HEK293 (cell line): ENCODE measurements around the gene SNAP91.

ENCODE experiments used
- ZFHX2 ChIP-seq: fragments of 450-650 bp; formaldehyde crosslinking; conservative IDR thresholded peaks from 2 replicates; pipeline ENCODE4 v1.5.1; 2016; ENCODE audit warnings: missing biosample characterization, missing genetic modification characterization
- ZNF155 ChIP-seq: fragments of 450-650 bp; formaldehyde crosslinking; IDR thresholded peaks from 2 replicates; pipeline ENCODE4 v1.5.1; 2016; ENCODE audit warnings: missing biosample characterization, missing genetic modification characterization
- ZNF202 ChIP-seq: fragments of 450-650 bp; formaldehyde crosslinking; IDR thresholded peaks from 2 replicates; pipeline ENCODE4 v1.5.1; 2016; ENCODE audit warnings: missing biosample characterization, missing genetic modification characterization, borderline replicate concordance
- ZNF324 ChIP-seq: fragments of 450-650 bp; formaldehyde crosslinking; IDR thresholded peaks from 2 replicates; pipeline ENCODE4 v1.5.1; 2016; ENCODE audit warnings: missing biosample characterization, missing genetic modification characterization
- ZNF394 ChIP-seq: fragments of 450-650 bp; formaldehyde crosslinking; IDR thresholded peaks from 2 replicates; pipeline ENCODE4 v1.5.1; 2016; ENCODE audit warnings: missing biosample characterization, missing genetic modification characterization, mild to moderate bottlenecking, moderate library complexity, borderline replicate concordance
- ZNF530 ChIP-seq: fragments of 450-650 bp; formaldehyde crosslinking; IDR thresholded peaks from 2 replicates; pipeline ENCODE4 v1.5.1; 2016; ENCODE audit warnings: low read depth, missing biosample characterization, missing genetic modification characterization
- ZNF544 ChIP-seq: fragments of 450-650 bp; formaldehyde crosslinking; IDR thresholded peaks from 2 replicates; pipeline ENCODE4 v1.5.0; 2017; ENCODE audit warnings: missing biosample characterization, missing genetic modification characterization
- ZNF555 ChIP-seq: fragments of 450-650 bp; formaldehyde crosslinking; conservative IDR thresholded peaks from 2 replicates; pipeline ENCODE4 v1.5.1; 2017; ENCODE audit warnings: missing biosample characterization, mild to moderate bottlenecking, missing genetic modification characterization, inconsistent platforms
- ZNF558 ChIP-seq: fragments of 450-650 bp; formaldehyde crosslinking; IDR thresholded peaks from 2 replicates; pipeline ENCODE4 v1.5.1; 2016; ENCODE audit warnings: missing biosample characterization, missing genetic modification characterization
- ZNF626 ChIP-seq: fragments of 450-650 bp; sonication (Bioruptor Pico); formaldehyde crosslinking; IDR thresholded peaks from 2 replicates; pipeline ENCODE4 v1.5.1; 2018; ENCODE audit warnings: missing biosample characterization, missing genetic modification characterization, inconsistent platforms
- ZNF670 ChIP-seq: fragments of 450-650 bp; formaldehyde crosslinking; IDR thresholded peaks from 2 replicates; pipeline ENCODE4 v1.5.1; 2016; ENCODE audit warnings: missing biosample characterization, missing genetic modification characterization, low read depth
- ZNF76 ChIP-seq: fragments of 450-650 bp; formaldehyde crosslinking; IDR thresholded peaks from 2 replicates; pipeline ENCODE4; 2016; ENCODE audit warnings: low read depth, missing biosample characterization, missing genetic modification characterization, borderline replicate concordance
- ZNF776 ChIP-seq: fragments of 450-650 bp; formaldehyde crosslinking; IDR thresholded peaks from 2 replicates; pipeline ENCODE4 v1.5.0; 2017; ENCODE audit warnings: missing biosample characterization, missing genetic modification characterization, borderline replicate concordance
- TF ChIP-seq, protein P1 (sequence below): fragments of 450-650 bp; formaldehyde crosslinking; IDR thresholded peaks from 2 replicates; pipeline ENCODE4 v1.5.1; 2016; ENCODE audit warnings: missing biosample characterization, missing genetic modification characterization
- TF ChIP-seq, protein P2 (sequence below): fragments of 450-650 bp; formaldehyde crosslinking; IDR thresholded peaks from 2 replicates; pipeline ENCODE4 v1.5.1; 2016; ENCODE audit warnings: missing biosample characterization, missing genetic modification characterization
- TF ChIP-seq, protein P3 (sequence below): fragments of 450-650 bp; IDR thresholded peaks from 2 replicates; pipeline ENCODE4 v1.5.1; 2018; ENCODE audit warnings: missing biosample characterization, missing genetic modification characterization
- TF ChIP-seq, protein P4 (sequence below): fragments of 450-650 bp; formaldehyde crosslinking; IDR thresholded peaks from 2 replicates; pipeline ENCODE4 v1.5.1; 2016; ENCODE audit warnings: missing biosample characterization, missing genetic modification characterization
- TF ChIP-seq, protein P5 (sequence below): fragments of 450-650 bp; formaldehyde crosslinking; IDR thresholded peaks from 2 replicates; pipeline ENCODE4 v1.5.1; 2016; ENCODE audit warnings: missing biosample characterization, missing genetic modification characterization
- TF ChIP-seq, protein P6 (sequence below): fragments of 450-650 bp; formaldehyde crosslinking; IDR thresholded peaks from 2 replicates; pipeline ENCODE4 v1.5.1; 2016; ENCODE audit warnings: missing biosample characterization, missing genetic modification characterization, borderline replicate concordance
- TF ChIP-seq, protein P7 (sequence below): fragments of 450-650 bp; formaldehyde crosslinking; IDR thresholded peaks from 2 replicates; pipeline ENCODE4 v1.5.1; 2016; ENCODE audit warnings: missing biosample characterization, missing genetic modification characterization
- TF ChIP-seq, protein P8 (sequence below): sonication (generic); formaldehyde crosslinking; IDR thresholded peaks from 2 replicates; pipeline ENCODE4 v1.8.1; 2022; ENCODE audit warnings: mild to moderate bottlenecking, moderate library complexity, missing genetic modification reagents

The SNAP91 gene

DNA sequence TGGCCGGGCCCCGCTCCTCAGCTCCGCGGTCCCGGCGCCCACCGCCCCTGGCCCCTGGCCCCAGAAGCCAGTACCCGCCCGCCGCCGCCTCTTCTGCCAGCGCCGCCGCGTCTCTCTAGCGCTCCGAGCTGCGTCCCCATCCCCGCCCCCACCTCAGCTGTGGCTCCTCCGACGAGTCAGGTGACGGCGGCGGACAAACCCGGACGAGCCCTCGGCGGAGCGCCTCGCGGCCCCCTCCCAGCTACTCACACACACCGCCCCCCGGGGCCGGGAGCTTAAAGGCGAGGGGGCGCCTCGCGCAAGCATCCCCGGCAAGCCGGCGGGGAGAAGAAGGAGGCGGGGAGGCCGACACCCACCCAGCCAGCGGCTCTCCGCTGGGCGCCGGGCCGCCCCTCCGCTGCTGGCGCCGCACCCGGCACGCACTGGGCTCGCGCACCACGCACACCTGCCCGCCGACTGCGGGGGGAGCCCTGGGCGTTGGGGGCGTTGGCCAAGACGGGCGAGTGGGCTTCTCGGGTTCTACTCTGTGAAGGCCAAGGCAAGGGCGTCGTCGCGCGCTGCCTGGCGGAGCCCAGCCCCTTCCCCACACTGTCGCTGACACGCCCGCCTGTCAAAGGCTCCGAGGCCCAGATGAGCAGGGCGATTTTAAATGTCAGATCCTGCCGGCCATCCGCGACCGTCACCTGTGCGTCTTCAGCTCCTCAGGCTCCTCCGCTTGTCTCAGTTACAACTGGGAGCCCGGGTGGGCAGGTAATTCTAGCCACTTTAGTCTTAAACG is at the start of gene SNAP91 (continued):
- TF ChIP-seq, protein P1, sequence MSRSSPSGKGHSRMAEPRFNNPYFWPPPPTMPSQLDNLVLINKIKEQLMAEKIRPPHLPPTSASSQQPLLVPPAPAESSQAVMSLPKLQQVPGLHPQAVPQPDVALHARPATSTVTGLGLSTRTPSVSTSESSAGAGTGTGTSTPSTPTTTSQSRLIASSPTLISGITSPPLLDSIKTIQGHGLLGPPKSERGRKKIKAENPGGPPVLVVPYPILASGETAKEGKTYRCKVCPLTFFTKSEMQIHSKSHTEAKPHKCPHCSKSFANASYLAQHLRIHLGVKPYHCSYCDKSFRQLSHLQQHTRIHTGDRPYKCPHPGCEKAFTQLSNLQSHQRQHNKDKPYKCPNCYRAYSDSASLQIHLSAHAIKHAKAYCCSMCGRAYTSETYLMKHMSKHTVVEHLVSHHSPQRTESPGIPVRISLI (tag by site-specific recombination), result no peak
- TF ChIP-seq ZNF670 (no peak), ZNF558 (tag by site-specific recombination) (no peak), ZNF530 (tag by site-specific recombination) (no peak), ZNF555 (tag by site-specific recombination) (no peak), ZNF776 (tag by site-specific recombination) (no peak), ZFHX2 (peak; percentile 93), ZNF155 (tag by site-specific recombination) (no peak), ZNF324 (tag by site-specific recombination) (no peak), ZNF76 (tag by site-specific recombination) (no peak), ZNF544 (no peak), ZNF626 (no peak; the same call in 1 of the 2 replicates), ZNF202 (tag by site-specific recombination) (0 out of 2 replicates have a peak, but pooled peaks have one; percentile 27), ZNF394 (tag by site-specific recombination) (no peak; the same call in 1 of the 2 replicates)
- TF ChIP-seq, protein P2, sequence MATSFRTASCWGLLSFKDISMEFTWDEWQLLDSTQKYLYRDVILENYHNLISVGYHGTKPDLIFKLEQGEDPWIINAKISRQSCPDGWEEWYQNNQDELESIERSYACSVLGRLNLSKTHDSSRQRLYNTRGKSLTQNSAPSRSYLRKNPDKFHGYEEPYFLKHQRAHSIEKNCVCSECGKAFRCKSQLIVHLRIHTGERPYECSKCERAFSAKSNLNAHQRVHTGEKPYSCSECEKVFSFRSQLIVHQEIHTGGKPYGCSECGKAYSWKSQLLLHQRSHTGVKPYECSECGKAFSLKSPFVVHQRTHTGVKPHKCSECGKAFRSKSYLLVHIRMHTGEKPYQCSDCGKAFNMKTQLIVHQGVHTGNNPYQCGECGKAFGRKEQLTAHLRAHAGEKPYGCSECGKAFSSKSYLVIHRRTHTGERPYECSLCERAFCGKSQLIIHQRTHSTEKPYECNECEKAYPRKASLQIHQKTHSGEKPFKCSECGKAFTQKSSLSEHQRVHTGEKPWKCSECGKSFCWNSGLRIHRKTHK (tag by site-specific recombination), result no peak
- TF ChIP-seq, protein P3, sequence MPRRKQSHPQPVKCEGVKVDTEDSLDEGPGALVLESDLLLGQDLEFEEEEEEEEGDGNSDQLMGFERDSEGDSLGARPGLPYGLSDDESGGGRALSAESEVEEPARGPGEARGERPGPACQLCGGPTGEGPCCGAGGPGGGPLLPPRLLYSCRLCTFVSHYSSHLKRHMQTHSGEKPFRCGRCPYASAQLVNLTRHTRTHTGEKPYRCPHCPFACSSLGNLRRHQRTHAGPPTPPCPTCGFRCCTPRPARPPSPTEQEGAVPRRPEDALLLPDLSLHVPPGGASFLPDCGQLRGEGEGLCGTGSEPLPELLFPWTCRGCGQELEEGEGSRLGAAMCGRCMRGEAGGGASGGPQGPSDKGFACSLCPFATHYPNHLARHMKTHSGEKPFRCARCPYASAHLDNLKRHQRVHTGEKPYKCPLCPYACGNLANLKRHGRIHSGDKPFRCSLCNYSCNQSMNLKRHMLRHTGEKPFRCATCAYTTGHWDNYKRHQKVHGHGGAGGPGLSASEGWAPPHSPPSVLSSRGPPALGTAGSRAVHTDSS (tag by site-specific recombination), result no peak
- TF ChIP-seq, protein P4, sequence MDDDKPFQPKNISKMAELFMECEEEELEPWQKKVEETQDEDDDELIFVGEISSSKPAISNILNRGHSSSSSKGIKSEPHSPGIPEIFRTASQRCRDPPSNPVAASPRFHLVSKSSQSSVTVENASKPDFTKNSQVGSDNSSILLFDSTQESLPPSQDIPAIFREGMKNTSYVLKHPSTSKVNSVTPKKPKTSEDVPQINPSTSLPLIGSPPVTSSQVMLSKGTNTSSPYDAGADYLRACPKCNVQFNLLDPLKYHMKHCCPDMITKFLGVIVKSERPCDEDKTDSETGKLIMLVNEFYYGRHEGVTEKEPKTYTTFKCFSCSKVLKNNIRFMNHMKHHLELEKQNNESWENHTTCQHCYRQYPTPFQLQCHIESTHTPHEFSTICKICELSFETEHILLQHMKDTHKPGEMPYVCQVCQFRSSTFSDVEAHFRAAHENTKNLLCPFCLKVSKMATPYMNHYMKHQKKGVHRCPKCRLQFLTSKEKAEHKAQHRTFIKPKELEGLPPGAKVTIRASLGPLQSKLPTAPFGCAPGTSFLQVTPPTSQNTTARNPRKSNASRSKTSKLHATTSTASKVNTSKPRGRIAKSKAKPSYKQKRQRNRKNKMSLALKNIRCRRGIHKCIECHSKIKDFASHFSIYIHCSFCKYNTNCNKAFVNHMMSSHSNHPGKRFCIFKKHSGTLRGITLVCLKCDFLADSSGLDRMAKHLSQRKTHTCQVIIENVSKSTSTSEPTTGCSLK, result no peak
- TF ChIP-seq, protein P5, sequence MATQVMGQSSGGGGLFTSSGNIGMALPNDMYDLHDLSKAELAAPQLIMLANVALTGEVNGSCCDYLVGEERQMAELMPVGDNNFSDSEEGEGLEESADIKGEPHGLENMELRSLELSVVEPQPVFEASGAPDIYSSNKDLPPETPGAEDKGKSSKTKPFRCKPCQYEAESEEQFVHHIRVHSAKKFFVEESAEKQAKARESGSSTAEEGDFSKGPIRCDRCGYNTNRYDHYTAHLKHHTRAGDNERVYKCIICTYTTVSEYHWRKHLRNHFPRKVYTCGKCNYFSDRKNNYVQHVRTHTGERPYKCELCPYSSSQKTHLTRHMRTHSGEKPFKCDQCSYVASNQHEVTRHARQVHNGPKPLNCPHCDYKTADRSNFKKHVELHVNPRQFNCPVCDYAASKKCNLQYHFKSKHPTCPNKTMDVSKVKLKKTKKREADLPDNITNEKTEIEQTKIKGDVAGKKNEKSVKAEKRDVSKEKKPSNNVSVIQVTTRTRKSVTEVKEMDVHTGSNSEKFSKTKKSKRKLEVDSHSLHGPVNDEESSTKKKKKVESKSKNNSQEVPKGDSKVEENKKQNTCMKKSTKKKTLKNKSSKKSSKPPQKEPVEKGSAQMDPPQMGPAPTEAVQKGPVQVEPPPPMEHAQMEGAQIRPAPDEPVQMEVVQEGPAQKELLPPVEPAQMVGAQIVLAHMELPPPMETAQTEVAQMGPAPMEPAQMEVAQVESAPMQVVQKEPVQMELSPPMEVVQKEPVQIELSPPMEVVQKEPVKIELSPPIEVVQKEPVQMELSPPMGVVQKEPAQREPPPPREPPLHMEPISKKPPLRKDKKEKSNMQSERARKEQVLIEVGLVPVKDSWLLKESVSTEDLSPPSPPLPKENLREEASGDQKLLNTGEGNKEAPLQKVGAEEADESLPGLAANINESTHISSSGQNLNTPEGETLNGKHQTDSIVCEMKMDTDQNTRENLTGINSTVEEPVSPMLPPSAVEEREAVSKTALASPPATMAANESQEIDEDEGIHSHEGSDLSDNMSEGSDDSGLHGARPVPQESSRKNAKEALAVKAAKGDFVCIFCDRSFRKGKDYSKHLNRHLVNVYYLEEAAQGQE (tag by site-specific recombination), result peak; percentile 17; the same call in 1 of the 2 replicates
- TF ChIP-seq, protein P6, sequence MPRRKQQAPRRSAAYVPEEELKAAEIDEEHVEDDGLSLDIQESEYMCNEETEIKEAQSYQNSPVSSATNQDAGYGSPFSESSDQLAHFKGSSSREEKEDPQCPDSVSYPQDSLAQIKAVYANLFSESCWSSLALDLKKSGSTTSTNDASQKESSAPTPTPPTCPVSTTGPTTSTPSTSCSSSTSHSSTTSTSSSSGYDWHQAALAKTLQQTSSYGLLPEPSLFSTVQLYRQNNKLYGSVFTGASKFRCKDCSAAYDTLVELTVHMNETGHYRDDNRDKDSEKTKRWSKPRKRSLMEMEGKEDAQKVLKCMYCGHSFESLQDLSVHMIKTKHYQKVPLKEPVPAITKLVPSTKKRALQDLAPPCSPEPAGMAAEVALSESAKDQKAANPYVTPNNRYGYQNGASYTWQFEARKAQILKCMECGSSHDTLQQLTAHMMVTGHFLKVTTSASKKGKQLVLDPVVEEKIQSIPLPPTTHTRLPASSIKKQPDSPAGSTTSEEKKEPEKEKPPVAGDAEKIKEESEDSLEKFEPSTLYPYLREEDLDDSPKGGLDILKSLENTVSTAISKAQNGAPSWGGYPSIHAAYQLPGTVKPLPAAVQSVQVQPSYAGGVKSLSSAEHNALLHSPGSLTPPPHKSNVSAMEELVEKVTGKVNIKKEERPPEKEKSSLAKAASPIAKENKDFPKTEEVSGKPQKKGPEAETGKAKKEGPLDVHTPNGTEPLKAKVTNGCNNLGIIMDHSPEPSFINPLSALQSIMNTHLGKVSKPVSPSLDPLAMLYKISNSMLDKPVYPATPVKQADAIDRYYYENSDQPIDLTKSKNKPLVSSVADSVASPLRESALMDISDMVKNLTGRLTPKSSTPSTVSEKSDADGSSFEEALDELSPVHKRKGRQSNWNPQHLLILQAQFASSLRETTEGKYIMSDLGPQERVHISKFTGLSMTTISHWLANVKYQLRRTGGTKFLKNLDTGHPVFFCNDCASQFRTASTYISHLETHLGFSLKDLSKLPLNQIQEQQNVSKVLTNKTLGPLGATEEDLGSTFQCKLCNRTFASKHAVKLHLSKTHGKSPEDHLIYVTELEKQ (tag by site-specific recombination), result no peak
- TF ChIP-seq, protein P7, sequence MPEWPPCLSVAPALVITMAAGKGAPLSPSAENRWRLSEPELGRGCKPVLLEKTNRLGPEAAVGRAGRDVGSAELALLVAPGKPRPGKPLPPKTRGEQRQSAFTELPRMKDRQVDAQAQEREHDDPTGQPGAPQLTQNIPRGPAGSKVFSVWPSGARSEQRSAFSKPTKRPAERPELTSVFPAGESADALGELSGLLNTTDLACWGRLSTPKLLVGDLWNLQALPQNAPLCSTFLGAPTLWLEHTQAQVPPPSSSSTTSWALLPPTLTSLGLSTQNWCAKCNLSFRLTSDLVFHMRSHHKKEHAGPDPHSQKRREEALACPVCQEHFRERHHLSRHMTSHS (tag by site-specific recombination), result no peak
- TF ChIP-seq, protein P8, sequence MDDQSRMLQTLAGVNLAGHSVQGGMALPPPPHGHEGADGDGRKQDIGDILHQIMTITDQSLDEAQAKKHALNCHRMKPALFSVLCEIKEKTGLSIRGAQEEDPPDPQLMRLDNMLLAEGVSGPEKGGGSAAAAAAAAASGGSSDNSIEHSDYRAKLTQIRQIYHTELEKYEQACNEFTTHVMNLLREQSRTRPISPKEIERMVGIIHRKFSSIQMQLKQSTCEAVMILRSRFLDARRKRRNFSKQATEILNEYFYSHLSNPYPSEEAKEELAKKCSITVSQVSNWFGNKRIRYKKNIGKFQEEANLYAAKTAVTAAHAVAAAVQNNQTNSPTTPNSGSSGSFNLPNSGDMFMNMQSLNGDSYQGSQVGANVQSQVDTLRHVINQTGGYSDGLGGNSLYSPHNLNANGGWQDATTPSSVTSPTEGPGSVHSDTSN (CRISPR knock-in tag), result 0 out of 2 replicates have a peak, but pooled peaks have one; percentile 8
